ENCODE results near the gene NPFFR2. TPM values are rescaled to one million over a fixed set of nuclear protein-coding genes. Genes with fewer than 3 reads are reported as not detected.

The NPFFR2 gene
- total and polyA plus RNA-seq, 2 of the 13 experiments (the other 11 are each of a cell fraction or from before 2014, with no cell fraction given): not detected

GRCh38 chr4:72073816-72074215 lies 42.0 kb downstream of the NPFFR2 start:
- no peaks in the 10 kb centered on the region for H3K4me1 ChIP-seq (ENCODE audit: insufficient read depth, low read length)
- no peaks in the 10 kb centered on the region for H4K20me1 ChIP-seq (ENCODE audit: insufficient read depth, low read length)
- intact Hi-C loops (cut with micrococcal nuclease; ENCODE audit: unreplicated experiment) (no loop called here), in situ Hi-C loops (cut with HindIII; ENCODE audit: extremely low pct_ligation_motif_present, low pct_unique_long_range_greater_than_20kb) (no loop called here)
- no peak overlapping the region for H3K4me2 ChIP-seq (ENCODE audit: low read depth, low read length)
- H2AFZ ChIP-seq (ENCODE audit: low read length): no peak overlapping the region
- ChIA-PET POLR2A (no interaction called here), CTCF (ENCODE audit: low intra/inter-chr PET ratio, low total read pairs) (no interaction called here)
- FAIRE-seq (no peak), ATAC-seq (no peak), DNase-seq (ENCODE audit: low spot score) (no peak)
- no peaks in the 10 kb centered on the region for H3K79me2 ChIP-seq (ENCODE audit: insufficient read depth, low read length)
- TF ChIP-seq TRIM24 (CRISPR knock-in tag; IDR thresholded peaks at IDR 0.05) (no peak), IRF9 (CRISPR knock-in tag; IDR thresholded peaks at IDR 0.05; ENCODE audit: borderline replicate concordance) (no peak), YEATS2 (CRISPR knock-in tag; IDR thresholded peaks at IDR 0.05; ENCODE audit: borderline replicate concordance) (no peak), E2F2 (CRISPR knock-in tag; IDR thresholded peaks at IDR 0.05; ENCODE audit: borderline replicate concordance) (no peak), ZNF639 (CRISPR knock-in tag; conservative IDR thresholded peaks at IDR 0.05) (no peak), ZNF382 (CRISPR knock-in tag; IDR thresholded peaks at IDR 0.05; ENCODE audit: borderline replicate concordance) (no peak), GLMP (CRISPR knock-in tag; IDR thresholded peaks at IDR 0.05; ENCODE audit: borderline replicate concordance) (no peak), ZNF224 (CRISPR knock-in tag; IDR thresholded peaks at IDR 0.05) (no peak), ZNF142 (CRISPR knock-in tag; IDR thresholded peaks at IDR 0.05) (no peak)
- no peak overlapping the region for H3K9ac ChIP-seq (ENCODE audit: insufficient read depth, low read depth, low read length)
- H3K27me3 ChIP-seq (ENCODE audit: control insufficient read depth in 1 of 2, insufficient read depth in 2 of 2, low read length in 2 of 2): no peaks in the 10 kb centered on the region; a peak in 1 of 5 replicates
- BruUV-seq (replicated peaks): no TSS peak
- no peak overlapping the region for H3K27ac ChIP-seq (ENCODE audit: extremely low read length, insufficient read depth, low read length)
- peaks cover 12% of the 10 kb centered on the region; the same call in 1 of the 2 replicates for H3K9me3 ChIP-seq (ENCODE audit: low read length)
- H3K4me3 ChIP-seq (replicated peaks in 1 of 3; ENCODE audit: insufficient read depth in 1 of 3, low read depth in 2 of 3, low read length in 3 of 3): no peak overlapping the region
- H3K36me3 ChIP-seq (replicated peaks in 1 of 2; ENCODE audit: control insufficient read depth in 1 of 2, insufficient read depth in 2 of 2, low read length in 2 of 2): no peaks in the 10 kb centered on the region
